EL (cell line): Measurements from ENCODE around the gene ADGRL3.

ENCODE experiments used
- DNase-seq: peaks from one replicate; pipeline ENCODE4 v3.0.0-alpha.2; 2016

Gene ADGRL3

DNA sequence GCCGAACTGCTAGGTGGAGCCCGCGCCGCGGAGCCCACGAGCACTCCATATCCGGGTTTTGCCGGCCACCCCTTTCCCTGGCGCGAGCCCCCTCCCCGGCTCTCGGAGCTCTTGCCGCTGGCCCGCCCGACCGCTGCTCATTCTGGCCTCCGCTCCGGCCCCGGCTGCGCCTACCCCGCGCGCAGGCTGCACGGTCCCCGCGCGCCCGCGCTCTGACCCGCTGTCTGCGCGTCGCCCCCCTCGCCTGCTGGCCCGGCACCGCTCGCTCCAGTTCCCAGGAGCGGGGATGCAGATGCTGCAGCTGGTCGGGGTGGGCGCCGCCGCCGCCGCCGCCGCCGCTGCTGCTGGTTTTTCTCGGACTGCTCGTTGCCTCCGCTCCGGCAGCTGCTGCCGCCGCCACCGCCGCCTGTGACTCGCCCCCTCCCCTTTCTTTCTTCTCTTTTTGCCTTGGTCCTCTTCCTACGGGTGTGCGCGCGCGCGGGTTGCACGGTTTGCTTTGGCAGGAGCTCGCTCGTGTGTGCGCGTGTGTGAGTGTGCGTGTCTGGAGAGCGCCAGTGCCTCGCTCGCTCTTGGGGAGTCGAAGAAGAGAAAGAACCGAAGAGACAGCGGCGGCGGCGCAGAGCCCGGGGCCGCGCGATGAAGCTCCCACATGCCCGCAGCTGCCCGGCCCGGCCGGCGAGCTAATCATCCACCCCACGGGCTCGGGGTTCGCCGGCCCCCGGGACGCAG, at the start of gene ADGRL3:
Gene ADGRL3 (plus strand): TSS at position 140 of the 729 bp plus-strand sequence.
- peak; percentile 19 for DNase-seq

DNA sequence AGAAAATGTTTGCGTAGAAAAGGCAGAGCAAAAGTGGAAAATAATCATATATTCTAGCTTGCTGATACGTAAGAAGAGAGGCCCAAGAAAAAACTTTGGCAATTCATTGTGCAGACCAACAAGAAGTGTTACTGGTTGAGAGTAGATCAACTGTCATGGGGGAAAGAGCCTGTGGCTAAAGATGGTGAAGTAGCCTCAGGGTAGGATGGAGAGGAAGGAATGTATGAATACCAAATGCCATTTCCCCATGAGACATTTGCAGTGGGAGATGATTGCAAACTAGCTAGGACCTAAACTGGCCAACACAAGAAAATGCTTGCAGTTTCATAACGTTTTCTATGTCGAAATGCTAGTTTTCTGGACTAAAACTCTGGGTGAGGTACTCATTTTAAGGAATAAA, 47.7 kb upstream of the ADGRL3 start:
- DNase-seq = peak; percentile 9

DNA sequence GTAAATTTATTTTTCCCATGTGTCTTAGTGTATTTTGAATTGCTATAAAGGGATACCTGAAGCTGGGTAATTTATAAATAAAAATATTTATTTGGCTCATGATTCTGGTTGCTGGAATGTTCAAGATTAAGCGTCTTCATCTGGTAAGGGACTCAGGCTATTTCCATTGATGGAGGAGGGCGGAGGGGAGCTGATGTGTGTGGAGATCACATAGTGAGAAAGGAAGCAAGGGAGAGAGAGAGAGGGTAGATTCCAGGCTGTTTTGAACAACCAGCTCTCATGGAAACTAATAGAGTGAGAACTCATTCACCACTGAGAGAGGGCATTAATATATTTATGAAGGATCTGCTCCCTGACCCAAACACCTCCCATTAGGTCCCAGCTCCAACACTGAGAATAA, 39.6 kb upstream of the ADGRL3 start:
- no peak for DNase-seq

DNA sequence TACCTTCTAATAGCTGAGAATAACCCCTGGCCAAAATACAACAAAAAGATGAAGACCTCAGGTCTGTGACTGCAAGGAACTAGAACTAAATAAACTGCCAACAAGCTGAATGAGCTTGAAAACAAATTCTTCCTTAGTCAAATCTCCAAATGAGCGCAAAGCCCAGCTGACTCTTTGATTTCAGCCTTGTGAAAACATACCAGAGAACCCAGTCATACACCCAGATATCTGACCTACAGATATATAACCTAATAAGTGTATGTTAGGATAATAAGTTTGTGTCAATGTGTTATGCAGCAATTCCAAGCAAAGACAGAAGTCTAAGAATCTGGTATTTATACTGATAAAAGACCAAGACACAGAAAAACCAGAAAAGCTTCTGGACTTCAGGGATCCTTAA, 38.0 kb upstream of the ADGRL3 start:
- DNase-seq = peak; percentile 2

DNA sequence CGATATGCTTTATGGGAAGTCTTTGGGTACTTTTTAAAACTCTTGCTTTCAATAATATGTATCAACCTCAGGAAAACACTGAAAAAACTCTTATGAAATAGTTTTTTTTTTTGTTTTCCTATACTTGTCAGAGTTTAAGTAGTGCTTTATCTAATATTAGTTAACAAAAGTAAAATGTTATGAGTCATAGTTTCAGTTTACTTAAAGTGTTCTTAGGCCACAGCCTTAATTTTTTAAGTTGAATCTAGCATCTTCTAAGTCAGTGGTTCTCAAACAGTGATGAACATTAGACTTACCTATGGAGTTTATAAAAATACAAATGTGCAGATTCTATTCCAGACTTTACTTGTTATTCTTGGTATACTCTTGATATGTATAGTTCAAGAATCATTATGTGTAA, 26.3 kb upstream of the ADGRL3 start:
- DNase-seq = no peak

DNA sequence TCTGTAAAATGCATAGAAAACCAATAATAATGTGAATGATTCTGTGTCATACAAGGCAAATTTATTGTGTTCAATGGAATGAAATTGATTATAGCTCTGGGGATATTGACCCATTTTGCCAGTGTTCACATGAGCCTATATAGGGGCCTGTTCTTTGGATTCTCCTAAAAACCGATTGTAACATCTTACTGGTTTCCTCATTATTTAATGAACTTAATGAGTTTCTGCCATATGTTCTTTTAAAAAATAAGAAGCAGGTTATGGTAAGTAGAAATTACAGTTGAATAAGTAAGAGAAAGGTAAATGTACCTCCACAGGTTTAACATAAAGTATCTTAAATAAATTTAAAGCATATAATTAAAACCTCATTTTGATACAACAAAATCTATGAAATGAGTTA, 24.6 kb upstream of the ADGRL3 start:
- no peak for DNase-seq

DNA sequence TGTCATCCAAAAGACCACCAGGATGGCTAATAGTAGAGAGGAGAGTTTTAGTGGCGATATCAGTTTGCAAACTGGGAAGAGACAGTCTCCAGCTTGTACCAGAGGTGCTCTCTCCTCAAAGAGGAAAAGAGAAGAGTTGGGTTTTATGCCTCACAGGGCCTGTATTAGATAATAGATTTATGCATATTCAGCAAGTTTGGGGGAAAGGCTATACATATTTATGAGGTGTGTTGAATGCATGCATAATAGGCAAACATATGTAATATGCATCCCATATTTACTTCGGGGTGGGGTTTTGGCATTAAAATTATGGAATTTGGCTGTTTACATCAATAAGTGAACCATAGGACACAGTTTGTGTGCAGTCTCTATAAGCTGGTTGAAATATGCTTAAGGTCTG, 22.8 kb upstream of the ADGRL3 start:
- no peak for DNase-seq

DNA sequence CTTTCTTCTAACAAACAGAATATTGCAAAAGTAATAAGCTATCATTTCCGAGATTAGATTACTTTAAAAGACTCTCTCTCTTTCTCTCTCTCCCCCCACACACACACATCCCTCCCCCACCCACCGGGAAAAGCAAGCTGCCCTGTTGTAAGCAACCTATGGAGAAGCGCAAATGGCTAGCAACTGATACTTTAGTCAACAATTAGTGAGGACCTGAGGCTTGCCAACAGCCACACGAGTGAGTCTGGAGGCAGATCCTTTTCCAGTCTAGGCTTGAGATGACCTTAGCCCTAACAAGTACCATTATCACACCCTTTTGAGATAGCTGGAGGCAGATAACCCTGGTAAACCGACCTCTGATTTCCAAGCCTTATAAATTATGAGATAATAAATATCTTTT, 19.7 kb upstream of the ADGRL3 start:
- DNase-seq = no peak

DNA sequence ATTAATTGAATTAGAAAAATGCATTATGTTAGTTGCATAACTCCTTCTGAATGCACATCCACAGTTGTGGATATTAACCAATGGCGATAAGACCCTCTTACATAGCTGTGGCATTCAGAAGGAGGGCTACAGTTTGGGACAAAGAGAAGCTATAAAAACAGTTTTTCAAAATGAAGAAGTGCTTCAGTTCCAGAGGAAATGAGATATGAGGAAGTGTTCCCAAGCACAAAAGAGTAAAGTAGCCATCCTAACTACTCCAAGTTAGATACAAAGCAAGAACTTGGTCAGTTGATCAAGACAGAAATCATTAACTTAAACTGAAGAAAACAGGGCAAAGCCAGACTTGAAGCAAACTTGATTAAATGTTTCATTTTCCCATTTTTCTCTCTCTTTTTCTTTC, 17.2 kb upstream of the ADGRL3 start:
- no peak for DNase-seq

DNA sequence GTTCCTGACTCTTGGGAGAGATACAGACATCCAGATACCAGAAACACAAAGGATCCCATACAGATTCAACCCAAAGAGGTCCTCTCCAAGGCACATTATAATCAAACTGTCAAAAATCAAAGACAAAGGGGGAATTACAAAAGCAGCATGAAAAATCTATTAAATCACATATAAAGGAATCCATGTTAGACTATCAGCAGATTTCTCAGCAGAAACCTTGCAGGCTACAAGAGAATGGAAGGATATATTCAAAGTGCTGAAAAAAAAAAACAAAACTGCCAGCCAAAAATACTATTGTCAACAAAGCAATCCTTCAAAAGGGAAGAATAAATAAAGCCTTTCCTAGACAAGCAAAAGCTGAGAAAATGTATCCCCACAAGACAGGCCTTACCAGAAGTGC, 14.8 kb upstream of the ADGRL3 start:
- DNase-seq = no peak

DNA sequence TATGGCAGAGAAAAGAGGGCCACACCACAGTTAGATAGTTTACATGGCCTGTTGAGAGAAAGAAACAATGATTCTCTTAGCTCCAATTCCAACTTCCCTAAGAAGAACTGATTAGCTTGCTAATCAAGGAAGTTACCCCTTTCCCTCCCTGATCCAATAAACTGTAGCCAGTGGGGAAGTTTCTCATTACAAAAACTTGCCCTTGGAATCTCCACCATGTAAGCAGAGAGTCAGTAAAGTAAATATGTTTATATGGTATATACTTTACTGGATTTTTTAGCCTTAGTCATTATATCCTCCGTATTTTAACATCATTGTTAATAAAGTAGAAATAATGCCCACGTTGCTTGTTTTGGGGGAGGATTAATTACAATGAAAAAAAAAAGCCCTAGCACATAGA, 7.7 kb upstream of the ADGRL3 start:
- no peak for DNase-seq

DNA sequence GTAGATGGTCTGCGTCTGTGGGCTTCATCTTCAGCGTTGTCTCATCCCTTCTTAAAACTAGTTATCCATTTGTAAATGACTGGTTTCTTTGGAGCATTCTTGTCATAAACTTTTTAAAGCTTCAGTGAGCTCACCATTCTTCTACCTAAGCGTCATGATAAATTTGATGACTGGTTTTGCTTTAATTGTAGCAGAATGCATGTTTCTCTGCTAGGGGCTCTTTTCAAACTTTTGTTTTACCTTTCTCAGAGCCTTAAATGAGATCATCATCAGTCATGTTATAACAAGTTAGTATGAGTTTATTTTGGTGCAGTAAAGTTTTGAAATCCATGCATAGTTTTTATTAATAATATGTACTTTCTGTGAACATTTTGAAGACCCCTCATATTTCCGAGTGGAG, 6.3 kb upstream of the ADGRL3 start:
- no peak for DNase-seq

DNA sequence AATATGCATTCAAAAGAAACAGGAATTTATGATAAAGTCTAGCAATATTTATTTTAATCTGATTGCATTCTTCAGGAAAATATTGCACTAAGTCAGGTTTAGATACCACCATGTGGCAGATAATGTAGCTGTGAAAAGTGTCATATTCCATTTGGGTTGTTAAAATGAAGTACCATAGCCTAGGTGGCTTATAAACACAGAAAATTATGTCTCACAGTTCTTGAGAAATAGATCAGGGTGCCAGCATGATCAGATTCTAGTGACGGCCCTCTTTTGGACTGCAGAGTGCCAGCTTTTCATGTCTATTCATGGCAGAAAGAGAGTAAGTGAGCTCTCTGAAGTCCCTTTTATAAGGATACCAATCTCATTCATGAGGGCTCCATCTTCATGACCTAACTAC, 5.6 kb upstream of the ADGRL3 start:
- DNase-seq = no peak

DNA sequence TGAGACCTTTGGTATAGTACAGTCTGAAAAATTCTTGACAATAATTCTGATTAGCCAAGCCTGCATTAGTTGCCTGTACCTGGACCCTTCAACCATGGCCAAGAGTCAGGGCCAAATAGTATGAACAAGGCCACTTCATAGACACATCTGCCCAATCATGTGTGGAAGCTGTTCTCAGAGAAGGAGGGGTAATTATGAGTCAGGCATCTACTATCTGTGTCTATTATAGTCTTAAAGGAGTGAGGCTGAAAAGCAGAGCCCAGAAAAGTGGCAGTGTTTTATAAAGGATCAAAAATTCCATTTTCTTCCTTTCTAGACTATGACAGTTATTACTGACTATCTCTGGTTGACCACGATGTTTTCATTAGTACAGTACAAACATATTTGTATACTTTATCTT, 5.0 kb upstream of the ADGRL3 start:
- no peak for DNase-seq

DNA sequence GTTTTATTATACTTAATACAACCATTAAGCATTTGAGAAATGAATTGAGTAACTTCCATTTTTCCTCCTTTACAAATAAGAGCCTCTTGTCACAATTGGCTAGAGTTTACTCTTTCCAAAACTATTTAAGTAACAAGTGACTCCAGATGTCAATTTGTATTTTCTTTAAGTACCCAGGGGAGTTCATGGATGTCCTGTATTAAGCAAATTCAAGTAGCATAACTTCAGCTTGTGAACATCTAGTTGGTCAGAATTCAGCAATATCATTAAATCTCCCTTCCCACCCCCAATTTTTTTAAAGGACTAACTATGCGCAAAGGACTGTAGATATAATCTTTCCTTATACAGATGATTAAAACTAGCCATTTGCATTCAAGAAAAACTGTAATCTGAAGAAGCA, 1.4 kb upstream of the ADGRL3 start:
- DNase-seq = no peak

DNA sequence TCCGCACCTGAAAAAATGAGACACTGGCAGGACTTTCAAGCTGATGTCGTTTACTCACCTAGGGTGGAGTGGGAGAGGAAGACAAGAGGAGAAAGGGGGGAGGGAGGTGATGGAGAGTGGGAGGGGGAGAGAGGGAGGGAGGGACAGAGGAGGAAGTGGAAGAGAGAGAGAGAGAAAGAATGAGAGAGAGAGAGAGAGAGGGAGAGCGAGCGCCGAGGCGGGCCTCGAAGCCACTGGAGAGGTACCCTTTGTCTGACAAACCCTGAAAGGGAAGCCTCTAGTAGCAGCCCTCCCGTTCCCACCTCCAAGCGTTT, 296 bp upstream of the ADGRL3 start:
- no peak for DNase-seq

DNA sequence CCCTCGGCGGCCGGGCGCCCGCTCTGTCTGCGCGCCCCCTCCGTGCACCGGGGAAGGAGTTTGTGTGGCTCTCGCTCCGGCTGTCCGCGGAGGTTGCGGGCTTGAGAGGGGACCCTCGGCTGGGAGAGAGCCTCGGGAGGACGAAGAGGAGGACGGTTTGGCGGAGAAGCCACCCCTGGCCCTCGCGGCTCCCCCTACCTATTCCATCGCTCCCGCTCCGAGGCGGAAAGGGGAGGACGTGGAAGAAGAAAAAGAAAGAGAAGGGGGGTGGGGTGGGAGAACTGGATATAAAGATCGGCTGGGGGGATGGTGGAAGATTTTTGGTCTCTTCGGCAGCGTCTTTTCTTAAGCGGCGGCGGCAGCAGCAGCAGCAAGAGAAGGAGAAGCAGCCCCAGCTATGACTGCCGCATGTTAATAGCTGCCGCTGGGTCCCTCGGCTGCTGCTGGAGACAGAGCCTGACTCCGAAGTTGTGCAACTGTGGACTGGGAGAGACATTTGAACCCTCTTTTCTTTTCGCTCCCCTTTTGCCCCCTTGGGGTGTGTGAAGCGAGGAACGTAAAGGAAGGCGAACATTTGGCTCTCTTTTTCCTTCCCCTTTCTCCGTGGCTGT, 895 bp downstream of the ADGRL3 start:
- peak; percentile 17 for DNase-seq

DNA sequence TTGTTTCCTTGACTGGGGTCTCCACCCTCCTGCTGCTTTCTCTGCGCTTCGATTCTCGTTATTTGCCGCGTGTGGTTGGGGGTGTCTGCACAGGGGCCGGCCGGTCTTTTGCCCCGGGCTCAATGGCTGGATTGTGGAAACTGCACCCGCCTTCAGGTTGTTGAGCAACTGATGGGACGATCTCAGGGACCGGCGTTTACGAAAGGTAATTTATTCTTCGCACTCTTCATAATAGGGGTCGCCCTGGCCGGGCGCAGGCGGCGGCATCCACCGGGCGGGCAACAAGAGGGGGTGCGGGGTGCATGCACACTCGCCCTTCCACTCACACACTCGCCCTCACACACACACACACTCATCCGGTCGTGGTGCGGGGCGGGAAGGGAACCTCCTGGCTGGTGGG, 1.4 kb downstream of the ADGRL3 start:
- DNase-seq = peak; percentile 0

DNA sequence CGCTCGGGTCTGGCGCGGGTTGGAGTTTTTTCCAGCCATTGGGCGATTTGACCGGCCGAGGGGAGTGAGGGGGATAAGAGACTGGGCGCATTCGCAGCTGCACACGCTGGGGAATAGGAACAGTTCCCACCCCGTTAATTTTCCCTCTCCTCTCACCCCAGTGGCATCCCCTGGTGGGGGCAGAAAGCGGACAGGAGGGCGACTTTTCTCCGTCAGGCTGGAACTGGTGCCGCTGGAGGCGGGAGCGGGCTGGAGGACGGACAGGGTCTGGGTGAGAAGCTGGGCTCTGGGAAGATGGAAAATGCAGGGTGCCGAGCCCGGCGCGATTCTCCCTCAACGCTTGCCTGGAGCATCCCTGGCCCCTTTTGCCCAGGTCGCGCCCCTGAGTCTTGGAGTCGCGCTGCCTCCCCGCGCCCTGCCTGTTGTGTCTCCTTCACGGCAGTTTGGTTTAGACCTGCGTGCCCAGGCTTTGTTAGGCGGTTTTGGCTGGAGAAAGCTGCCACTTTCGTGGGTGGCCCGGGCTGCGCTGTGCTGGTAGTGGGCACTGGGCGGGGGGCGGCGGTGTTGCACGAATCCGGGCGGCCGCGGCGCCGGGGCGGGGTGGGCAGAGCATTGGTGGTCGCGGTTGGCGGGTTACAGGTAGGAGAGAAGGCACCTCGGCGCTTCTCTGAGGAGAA, 2.0 kb downstream of the ADGRL3 start:
- peak; percentile 3 for DNase-seq

DNA sequence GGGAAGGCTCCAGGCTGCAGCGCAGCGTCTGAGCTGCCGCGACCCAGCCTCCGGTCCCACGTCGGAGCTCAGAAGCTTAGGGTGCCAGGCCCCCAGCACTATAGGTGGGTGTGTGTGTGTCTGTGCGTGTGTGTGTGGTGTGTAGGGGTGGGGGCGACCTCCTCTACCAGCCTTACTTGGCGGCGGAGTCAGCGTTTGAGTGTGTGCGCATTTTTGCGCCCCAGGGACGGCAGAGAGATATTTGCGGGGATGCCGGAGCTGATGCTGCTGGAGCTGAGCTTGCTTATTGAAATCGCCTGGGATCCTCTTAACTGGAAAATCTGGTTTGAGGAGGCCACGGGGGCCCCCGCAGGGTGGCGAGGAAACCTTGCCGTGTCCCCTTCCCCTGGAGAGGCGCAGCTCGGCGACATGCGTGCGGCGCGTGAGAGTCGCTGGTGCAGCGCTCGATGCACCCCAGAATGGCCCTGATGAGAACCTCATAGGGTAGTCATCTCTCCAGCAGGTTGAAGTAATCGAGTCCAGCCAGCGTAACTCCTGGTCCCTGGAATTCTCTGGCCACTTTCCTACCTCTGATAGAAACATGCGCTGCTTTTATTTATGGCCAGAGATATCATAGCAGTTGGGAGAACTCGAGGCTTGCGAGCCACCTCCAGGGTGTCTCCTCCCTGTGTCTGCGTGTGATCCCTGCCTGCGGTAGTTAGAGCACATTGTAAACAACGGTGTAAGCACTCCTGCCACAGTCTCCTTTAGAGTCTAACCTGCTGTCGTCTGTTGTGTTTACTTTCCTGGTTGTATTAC, 2.7 kb downstream of the ADGRL3 start:
- DNase-seq = peak; percentile 1

DNA sequence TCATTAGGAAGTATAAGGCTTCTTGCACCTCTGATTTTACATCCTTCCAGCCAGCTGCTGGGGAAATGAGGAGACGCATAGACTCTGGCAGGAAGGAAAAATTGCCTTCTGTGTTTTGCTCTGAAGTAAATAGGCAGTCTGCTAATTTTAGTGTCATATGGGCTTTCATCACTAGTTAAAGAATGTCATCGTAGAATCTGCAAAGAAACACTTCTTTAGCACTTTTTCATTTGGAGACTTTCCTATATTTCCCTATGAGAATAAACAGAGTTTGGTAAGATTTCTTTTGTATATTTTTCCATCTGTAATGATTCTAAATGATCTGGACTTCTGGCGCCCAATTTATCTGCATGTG, 3.3 kb downstream of the ADGRL3 start:
- DNase-seq = no peak

DNA sequence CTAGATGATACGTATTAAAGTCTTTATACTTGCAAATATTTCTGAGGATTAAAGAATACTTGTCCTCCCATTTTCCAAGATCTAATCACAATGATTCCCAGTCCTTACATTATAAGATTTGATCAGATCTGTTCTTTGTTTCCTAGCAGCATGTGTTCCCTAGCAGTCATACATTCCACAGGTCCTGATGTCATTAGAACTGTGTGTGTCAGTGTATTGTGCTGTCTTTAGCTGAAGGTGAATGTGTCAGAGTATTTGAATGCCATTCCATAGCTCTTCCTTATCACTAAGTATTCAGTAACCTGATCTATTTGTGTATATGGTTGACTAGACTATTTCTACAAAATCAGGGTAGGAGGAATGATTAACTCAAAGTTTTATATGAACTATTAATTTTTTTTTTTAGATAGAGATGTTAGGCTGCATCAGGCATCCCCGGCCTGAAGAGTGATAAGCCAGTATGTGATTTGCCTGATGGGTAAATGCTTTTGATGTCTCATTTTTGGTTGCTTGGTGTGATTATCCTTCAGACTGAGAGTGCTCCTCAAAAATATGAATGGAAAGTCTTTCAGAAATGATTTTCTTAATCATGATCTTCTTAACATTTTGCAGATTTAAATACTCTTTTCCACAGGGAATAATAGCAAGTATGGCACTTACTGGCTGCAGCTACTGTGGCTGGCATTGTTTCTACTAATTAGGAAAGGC, 4.4 kb downstream of the ADGRL3 start:
- peak; percentile 27 for DNase-seq

DNA sequence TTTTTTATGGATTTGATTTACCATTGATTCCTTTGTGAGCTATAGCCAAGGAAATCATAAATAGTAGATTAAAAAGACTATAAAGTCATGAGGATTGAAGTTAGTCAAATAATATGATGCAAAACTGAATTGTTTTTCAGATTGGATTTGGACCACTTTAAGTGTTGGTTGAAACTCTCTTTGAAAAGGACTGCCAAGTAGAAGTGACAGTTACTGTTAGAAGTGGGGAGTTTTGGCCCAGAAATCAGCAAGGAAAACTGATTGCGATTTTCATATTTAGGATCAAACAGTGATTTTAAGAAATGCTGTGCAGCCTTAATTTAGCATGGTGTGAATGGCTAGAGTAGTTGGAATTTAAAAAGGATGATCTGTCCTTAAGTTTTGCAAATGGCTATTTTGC, 4.9 kb downstream of the ADGRL3 start:
- DNase-seq = no peak
